Measurements from ENCODE around the gene MEGF6.

The MEGF6 gene

GRCh38 chr1:3657096-3657475 lies 45.8 kb upstream of the MEGF6 start:
- no peak for TF ChIP-seq CTCF (IDR thresholded peaks at IDR 0.05; ENCODE audit: insufficient read depth, low read length, missing control alignments)
- H3K4me3 ChIP-seq (ENCODE audit: low read depth, low read length), result no peak overlapping the region
- ChIA-PET CTCF (no interaction called here), POLR2A (no interaction called here)
- no peak for DNase-seq (ENCODE audit: low read depth, low spot score)

- CTCF ChIA-PET, result no interaction called here
- POLR2A ChIA-PET, result no interaction called here
- DNase-seq (ENCODE audit: low read depth, low spot score), result no peak
- H3K4me3 ChIP-seq (ENCODE audit: low read depth, low read length), result no peak overlapping the region
- no peak for TF ChIP-seq CTCF (IDR thresholded peaks at IDR 0.05; ENCODE audit: insufficient read depth, low read length, missing control alignments)
These were observed 45.3 kb upstream of the MEGF6 start for GRCh38 chr1:3656450-3657095.

DNA sequence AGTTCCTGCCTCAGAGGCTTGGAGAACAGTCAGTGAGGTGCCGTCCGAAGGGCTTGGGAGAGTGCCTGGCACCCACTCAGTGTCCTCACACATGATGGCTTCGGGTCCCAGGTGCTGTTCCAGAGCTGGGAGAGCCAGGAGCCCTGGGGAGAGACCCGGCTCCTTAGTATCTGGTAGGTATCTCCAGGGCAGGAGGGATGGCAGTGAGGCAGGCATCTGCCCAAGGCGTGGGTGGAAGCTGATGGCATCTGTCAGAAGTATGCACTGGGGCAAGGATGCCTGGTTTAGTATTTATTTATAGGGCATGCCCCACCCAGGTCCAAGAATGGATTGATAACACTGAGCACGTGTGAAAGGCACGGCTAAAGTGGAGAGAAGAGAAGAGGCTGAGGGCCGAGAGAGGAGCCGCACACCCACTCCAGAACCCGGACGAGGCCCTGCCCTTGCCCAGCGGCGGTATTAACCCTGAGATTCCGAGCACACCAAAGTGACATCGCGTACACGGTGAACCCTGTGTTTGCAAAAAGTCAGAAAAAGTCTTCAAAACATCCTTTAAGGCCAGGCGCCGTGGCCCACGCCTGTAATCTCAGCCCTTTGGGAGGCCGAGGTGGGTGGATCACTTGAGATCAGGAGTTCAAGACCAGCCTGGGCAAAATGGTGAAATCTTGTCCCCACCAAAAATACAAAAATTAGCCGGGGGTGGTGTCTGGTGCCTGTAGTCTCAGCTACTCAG lies 43.4 kb upstream of the MEGF6 start:
- no peak for DNase-seq (ENCODE audit: low read depth, low spot score)
- POLR2A ChIA-PET, result no interaction called here
- no peak for TF ChIP-seq CTCF (IDR thresholded peaks at IDR 0.05; ENCODE audit: insufficient read depth, low read length, missing control alignments)
- CTCF ChIA-PET, result no interaction called here
- H3K4me3 ChIP-seq (ENCODE audit: low read depth, low read length), result no peak overlapping the region

- no peak for DNase-seq (ENCODE audit: low read depth, low spot score)
- H3K4me3 ChIP-seq (ENCODE audit: low read depth, low read length), result no peak overlapping the region
- ChIA-PET CTCF (interaction anchor here (1.0 to 1.5 kb wide), 2 partner anchors 13 to 71 kb away, joined by 3 to 4 read pairs; no protein-coding TSS in a partner anchor), POLR2A (no interaction called here)
- no peak for TF ChIP-seq CTCF (IDR thresholded peaks at IDR 0.05; ENCODE audit: insufficient read depth, low read length, missing control alignments)
These were observed 41.9 kb upstream of the MEGF6 start for GRCh38 chr1:3653286-3653618.

DNA sequence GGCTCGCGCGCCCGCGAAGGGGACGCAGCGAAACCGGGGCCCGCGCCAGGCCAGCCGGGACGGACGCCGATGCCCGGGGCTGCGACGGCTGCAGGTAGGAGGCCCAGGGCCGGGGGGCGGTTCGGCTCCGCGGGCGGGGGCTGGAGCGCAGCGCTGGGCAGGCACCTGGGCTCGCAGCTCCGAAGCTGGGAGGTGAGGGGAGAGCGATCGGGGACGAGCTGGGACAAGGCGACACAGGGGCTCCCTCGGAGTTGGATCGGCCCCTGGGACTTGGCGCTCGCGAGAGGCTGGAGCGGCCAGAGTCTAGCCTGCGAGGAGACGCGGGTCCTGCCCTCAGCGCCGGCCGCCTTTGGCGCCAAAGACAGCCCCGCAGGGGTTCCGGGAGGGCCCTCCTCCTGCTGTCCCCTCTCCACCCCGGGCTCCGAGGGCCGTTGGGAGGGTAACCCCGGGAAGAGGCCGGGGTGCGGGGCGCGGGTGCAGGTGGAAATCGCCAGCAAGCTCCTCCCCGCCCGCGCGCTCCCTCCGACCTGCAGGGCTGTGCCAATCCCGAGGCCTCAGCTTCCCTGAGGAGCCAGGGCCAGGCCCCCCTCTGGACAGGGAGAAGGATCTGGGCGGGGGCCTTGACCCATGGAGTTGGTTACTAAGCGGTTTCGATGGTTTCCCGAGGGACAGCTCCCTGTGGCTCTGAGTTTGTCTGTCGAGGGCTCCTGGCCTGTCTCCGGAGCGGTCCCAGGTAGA lies 41.4 kb upstream of the MEGF6 start:
- ChIA-PET CTCF (interaction anchor here (1.0 to 1.5 kb wide), 2 partner anchors 13 to 72 kb away, joined by 3 to 4 read pairs; no protein-coding TSS in a partner anchor), POLR2A (no interaction called here)
- no peak for TF ChIP-seq CTCF (IDR thresholded peaks at IDR 0.05; ENCODE audit: insufficient read depth, low read length, missing control alignments)
- no peak overlapping the region for H3K4me3 ChIP-seq (ENCODE audit: low read depth, low read length)
- no peak for DNase-seq (ENCODE audit: low read depth, low spot score)

DNA sequence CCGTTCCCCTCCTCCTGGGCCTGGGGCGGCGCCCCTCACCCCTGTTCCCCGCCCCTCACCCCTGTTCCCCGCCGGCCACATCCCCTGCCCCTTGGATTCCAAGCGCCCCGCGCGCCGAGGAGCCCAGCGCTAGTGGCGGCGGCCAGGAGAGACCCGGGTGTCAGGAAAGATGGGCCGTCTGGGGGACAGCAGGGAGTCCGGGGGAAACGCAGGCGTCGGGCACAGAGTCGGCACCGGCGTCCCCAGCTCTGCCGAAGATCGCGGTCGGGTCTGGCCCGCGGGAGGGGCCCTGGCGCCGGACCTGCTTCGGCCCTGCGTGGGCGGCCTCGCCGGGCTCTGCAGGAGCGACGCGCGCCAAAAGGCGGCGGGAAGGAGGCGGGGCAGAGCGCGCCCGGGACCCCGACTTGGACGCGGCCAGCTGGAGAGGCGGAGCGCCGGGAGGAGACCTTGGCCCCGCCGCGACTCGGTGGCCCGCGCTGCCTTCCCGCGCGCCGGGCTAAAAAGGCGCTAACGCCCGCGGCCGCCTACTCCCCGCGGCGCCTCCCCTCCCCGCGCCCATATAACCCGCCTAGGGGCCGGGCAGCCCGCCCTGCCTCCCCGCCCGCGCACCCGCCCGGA lies 40.7 kb upstream of the MEGF6 start, which contains the start of gene TP73:
Gene TP73 (plus strand): TSS at position 587 of the 618 bp plus-strand sequence. CDS start 29,850 bp downstream, outside the sequence.
- ChIA-PET POLR2A (no interaction called here), CTCF (interaction anchor here (1.5 kb wide), 1 partner anchor 14 kb away, joined by 4 read pairs; no protein-coding TSS in a partner anchor)

More for the DNA sequence above, 40.7 kb upstream of the MEGF6 start, which contains the start of gene TP73:
- no peak within 1 kb of the TSS for H3K4me3 ChIP-seq (ENCODE audit: low read depth, low read length)
- DNase-seq (ENCODE audit: low read depth, low spot score), result no peak
- no peak for TF ChIP-seq CTCF (IDR thresholded peaks at IDR 0.05; ENCODE audit: insufficient read depth, low read length, missing control alignments)

Measured in AG04449 (cell line).